ENCODE data around the gene MKNK1. TPM values are rescaled to one million over a fixed set of nuclear protein-coding genes. Genes with fewer than 3 reads are reported as not detected.

The MKNK1 gene
- total RNA-seq, 4 donors from 2014 or later: 4.9 to 53.0 (median 24.3) TPM

GRCh38 chr1:46635205-46635604, 31.1 kb upstream of the MKNK1 start:
- Histone ChIP-seq H3K27ac (no peak overlapping the region), H3K4me3 (no peak overlapping the region), H3K4me1 (no peaks in the 10 kb centered on the region), H3K36me3 (no peaks in the 10 kb centered on the region), H3K9me3 (no peaks in the 10 kb centered on the region), H3K27me3 (no peaks in the 10 kb centered on the region)
- TF ChIP-seq POLR2A (IDR thresholded peaks at IDR 0.05): no peak
- no peak for TF ChIP-seq CTCF (IDR thresholded peaks at IDR 0.05)
- no peak for DNase-seq
- intact Hi-C loops (cut with DNase I; ENCODE audit: low total_unique reads): no loop called here

GRCh38 chr1:46630719-46631118, 26.7 kb upstream of the MKNK1 start:
- no peak for DNase-seq
- no peak overlapping the region for H3K27ac ChIP-seq
- no peaks in the 10 kb centered on the region for H3K36me3 ChIP-seq
- no peaks in the 10 kb centered on the region for H3K4me1 ChIP-seq
- no peaks in the 10 kb centered on the region for H3K9me3 ChIP-seq
- intact Hi-C loops (cut with DNase I; ENCODE audit: low total_unique reads): no loop called here
- no peaks in the 10 kb centered on the region for H3K27me3 ChIP-seq
- no peak overlapping the region for H3K4me3 ChIP-seq
- TF ChIP-seq CTCF (IDR thresholded peaks at IDR 0.05) (no peak), POLR2A (IDR thresholded peaks at IDR 0.05) (no peak)

GRCh38 chr1:46623743-46624644, 19.9 kb upstream of the MKNK1 start:
- no peaks in the 10 kb centered on the region for H3K4me1 ChIP-seq
- intact Hi-C loops (cut with DNase I; ENCODE audit: low total_unique reads): no loop called here
- no peaks in the 10 kb centered on the region for H3K36me3 ChIP-seq
- no peak overlapping the region for H3K4me3 ChIP-seq
- H3K9me3 ChIP-seq: no peaks in the 10 kb centered on the region
- DNase-seq: no peak
- H3K27ac ChIP-seq: no peak overlapping the region
- TF ChIP-seq POLR2A (IDR thresholded peaks at IDR 0.05) (no peak), CTCF (IDR thresholded peaks at IDR 0.05) (no peak)
- no peaks in the 10 kb centered on the region for H3K27me3 ChIP-seq

- Histone ChIP-seq H3K4me1 (no peaks in the 10 kb centered on the region), H3K9me3 (no peaks in the 10 kb centered on the region), H3K27ac (no peak overlapping the region), H3K36me3 (no peaks in the 10 kb centered on the region), H3K4me3 (no peak overlapping the region), H3K27me3 (no peaks in the 10 kb centered on the region)
- DNase-seq: no peak
- peak in 1 of 4 experiments; percentile 22 for TF ChIP-seq CTCF (IDR thresholded peaks at IDR 0.05)
- no peak for TF ChIP-seq POLR2A (IDR thresholded peaks at IDR 0.05)
- intact Hi-C loops (cut with DNase I; ENCODE audit: low total_unique reads): no loop called here
These were observed 18.3 kb upstream of the MKNK1 start for GRCh38 chr1:46622344-46622743.

GRCh38 chr1:46621930-46622329, 17.9 kb upstream of the MKNK1 start:
- H3K27me3 ChIP-seq: no peaks in the 10 kb centered on the region
- H3K4me1 ChIP-seq: no peaks in the 10 kb centered on the region
- H3K9me3 ChIP-seq: no peaks in the 10 kb centered on the region
- no peak overlapping the region for H3K27ac ChIP-seq
- no peak for DNase-seq
- no peak overlapping the region for H3K4me3 ChIP-seq
- H3K36me3 ChIP-seq: no peaks in the 10 kb centered on the region
- intact Hi-C loops (cut with DNase I; ENCODE audit: low total_unique reads): no loop called here
- no peak for TF ChIP-seq POLR2A (IDR thresholded peaks at IDR 0.05)
- no peak for TF ChIP-seq CTCF (IDR thresholded peaks at IDR 0.05)

Measured in uterus (tissue), 4 donors.